ENCODE results near the gene TRPM4.

- TF ChIP-seq POLR2A (IDR thresholded peaks at IDR 0.05) (no peak), CTCF (IDR thresholded peaks at IDR 0.05) (no peak), POLR2AphosphoS5 (IDR thresholded peaks at IDR 0.05) (no peak)
Observed at GRCh38 chr19:49229416-49229815, 71.8 kb downstream of the TRPM4 start.
